SK-N-DZ (cell line): ENCODE results near the gene SLC32A1.

Experiments used
- small RNA-seq, 2 experiments: library from RNA; depleted of rRNA; stranded (forward); fragments of <200 nt; gene quantifications; one replicate each; pipeline ENCODE3, GENCODE V24; 2014

Gene SLC32A1

Small RNA genes within 50 kb of the gene (small RNA-seq; reads per million reads assigned to genes)
- gene RF00017, result 0 reads per million in 2 experiments
